Prostate gland (tissue), 2 donors: ENCODE data around the gene MAP3K13. TPM values are rescaled to one million over a fixed set of nuclear protein-coding genes. Genes with fewer than 3 reads are reported as not detected.

Source experiments
- DNase-seq: peaks from one replicate; pipeline ENCODE4 v3.0.0-alpha.2; 2019; ENCODE audit warnings: low spot score
- H3K27ac ChIP-seq, 2 donors: fragments of 200-600 bp; sonication (generic); 2 replicates each; pipeline ENCODE4 v1.5.1; 2017 to 2019
- H3K27me3 ChIP-seq: fragments of 200-600 bp; sonication (generic); replicated peaks from 2 replicates; pipeline ENCODE4 v1.5.1; 2019; ENCODE audit not compliant: insufficient read depth
- H3K36me3 ChIP-seq, 2 donors: fragments of 200-600 bp; sonication (generic); 1 replicate in 1 of 2; 2 replicates in 1 of 2; pipeline versions ENCODE4 v1.5.1 to v1.8.1; 2017 to 2019
- H3K4me1 ChIP-seq: fragments of 200-600 bp; sonication (generic); replicated peaks from 2 replicates; pipeline ENCODE4 v1.5.1; 2019
- H3K4me3 ChIP-seq, 2 donors: fragments of 200-600 bp; sonication (generic); 2 replicates each; pipeline ENCODE4 v1.5.1; 2017 to 2019
- H3K9me3 ChIP-seq: fragments of 200-600 bp; sonication (generic); 2 replicates; pipeline ENCODE4 v1.5.1; 2017
- CTCF ChIP-seq, 4 experiments: fragments of 200-600 bp in 2 of 4; fragments of 450-650 bp in 2 of 4; sonication (generic) in 2 of 4; IDR thresholded peaks; 1 replicate in 3 of 4; 2 replicates in 1 of 4; pipeline ENCODE4 v1.5.1; 2016 to 2019; ENCODE audit warnings: antibody characterized with exemption in 4 of 4, mild to moderate bottlenecking in 2 of 4, moderate library complexity in 2 of 4
- POLR2A ChIP-seq: fragments of 450-650 bp; IDR thresholded peaks from one replicate; pipeline ENCODE4 v1.6.1; 2016; ENCODE audit warnings: antibody characterized with exemption, mild to moderate bottlenecking
- POLR2AphosphoS5 ChIP-seq: sonication (generic); formaldehyde crosslinking; IDR thresholded peaks from one replicate; pipeline ENCODE4 v1.6.1; 2017; ENCODE audit warnings: antibody characterized with exemption
- WGBS: methylation state at CpG from one replicate; pipeline ENCODE4 v1.1.5; 2018; 5-methylcytosine and 5-hydroxymethylcytosine counted together
- intact Hi-C: fragments of 100-400 bp; cut with DNase I; formaldehyde crosslinking; loops from one replicate; pipeline ENCODE4 v1.14.2; 2022
- total RNA-seq, 2 donors: library from RNA; depleted of rRNA; stranded (reverse); fragments of >200 nt; gene quantifications; one replicate each; pipeline ENCODE4 v1.1.0, GENCODE V29; 2016

The MAP3K13 gene, protein sequence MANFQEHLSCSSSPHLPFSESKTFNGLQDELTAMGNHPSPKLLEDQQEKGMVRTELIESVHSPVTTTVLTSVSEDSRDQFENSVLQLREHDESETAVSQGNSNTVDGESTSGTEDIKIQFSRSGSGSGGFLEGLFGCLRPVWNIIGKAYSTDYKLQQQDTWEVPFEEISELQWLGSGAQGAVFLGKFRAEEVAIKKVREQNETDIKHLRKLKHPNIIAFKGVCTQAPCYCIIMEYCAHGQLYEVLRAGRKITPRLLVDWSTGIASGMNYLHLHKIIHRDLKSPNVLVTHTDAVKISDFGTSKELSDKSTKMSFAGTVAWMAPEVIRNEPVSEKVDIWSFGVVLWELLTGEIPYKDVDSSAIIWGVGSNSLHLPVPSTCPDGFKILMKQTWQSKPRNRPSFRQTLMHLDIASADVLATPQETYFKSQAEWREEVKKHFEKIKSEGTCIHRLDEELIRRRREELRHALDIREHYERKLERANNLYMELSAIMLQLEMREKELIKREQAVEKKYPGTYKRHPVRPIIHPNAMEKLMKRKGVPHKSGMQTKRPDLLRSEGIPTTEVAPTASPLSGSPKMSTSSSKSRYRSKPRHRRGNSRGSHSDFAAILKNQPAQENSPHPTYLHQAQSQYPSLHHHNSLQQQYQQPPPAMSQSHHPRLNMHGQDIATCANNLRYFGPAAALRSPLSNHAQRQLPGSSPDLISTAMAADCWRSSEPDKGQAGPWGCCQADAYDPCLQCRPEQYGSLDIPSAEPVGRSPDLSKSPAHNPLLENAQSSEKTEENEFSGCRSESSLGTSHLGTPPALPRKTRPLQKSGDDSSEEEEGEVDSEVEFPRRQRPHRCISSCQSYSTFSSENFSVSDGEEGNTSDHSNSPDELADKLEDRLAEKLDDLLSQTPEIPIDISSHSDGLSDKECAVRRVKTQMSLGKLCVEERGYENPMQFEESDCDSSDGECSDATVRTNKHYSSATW
- 10 to 100 TPM; 32.9 to 51.1 TPM for total RNA-seq

GRCh38 chr3:185362850-185363661 lies at the start of gene MAP3K13:
TSS of gene MAP3K13 (plus strand) at chr3:185363136. CDS start at chr3:185428582, 65,446 bp downstream.
- H3K27me3 ChIP-seq = no peaks in the 10 kb centered on the region
- intact Hi-C loops = no loop called here
- no peaks in the 10 kb centered on the region for H3K36me3 ChIP-seq
- H3K9me3 ChIP-seq = no peaks in the 10 kb centered on the region
- WGBS = under 1% methylated on average over 17 of the region's 17 CpGs
- TF ChIP-seq CTCF (IDR thresholded peaks at IDR 0.05) (no peak), POLR2AphosphoS5 (peak; percentile 71)
- peak; percentile 94 for DNase-seq
- peak within 1 kb of the TSS; percentile 83 to 86 for H3K27ac ChIP-seq
- no peaks in the 10 kb centered on the region for H3K4me1 ChIP-seq
- peak within 1 kb of the TSS; percentile 46 to 47 for H3K4me3 ChIP-seq

DNA sequence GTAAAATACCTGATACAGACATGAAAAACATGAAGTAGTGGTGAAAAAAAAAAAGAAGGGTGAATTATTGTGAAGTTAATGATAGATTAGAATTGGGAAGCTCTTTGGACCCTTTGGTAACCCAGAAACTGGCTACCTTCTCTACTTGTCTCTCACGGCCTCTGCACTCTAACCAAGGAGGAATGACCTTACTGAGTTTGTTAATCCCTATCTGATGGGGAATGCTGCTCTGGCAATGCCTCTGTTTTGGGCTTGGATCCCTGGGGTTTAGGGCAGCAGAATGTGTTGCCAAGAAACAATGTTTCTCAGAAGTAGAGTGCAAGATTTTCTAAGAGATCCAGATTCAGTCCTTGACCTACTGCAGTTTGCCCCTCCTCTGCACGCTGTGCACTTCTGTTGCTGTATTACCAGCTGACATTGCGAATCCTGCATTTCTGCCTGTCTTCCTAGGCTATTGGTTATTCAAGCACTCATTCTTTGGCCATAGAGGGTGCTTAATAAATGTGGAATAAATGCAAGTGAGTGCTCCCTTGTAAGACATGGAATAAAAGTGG lies 49.2 kb upstream of the MAP3K13 start:
- Histone ChIP-seq H3K4me3 (no peak overlapping the region), H3K4me1 (no peaks in the 10 kb centered on the region), H3K36me3 (no peaks in the 10 kb centered on the region), H3K27ac (no peak overlapping the region), H3K9me3 (no peaks in the 10 kb centered on the region), H3K27me3 (no peaks in the 10 kb centered on the region)
- DNase-seq = no peak
- intact Hi-C loops = no loop called here
- WGBS = 98% methylated on average over 3 of the region's 3 CpGs
- TF ChIP-seq CTCF (IDR thresholded peaks at IDR 0.05) (no peak), POLR2A (no peak), POLR2AphosphoS5 (no peak)

- no peak overlapping the region for H3K4me3 ChIP-seq
- H3K36me3 ChIP-seq = no peaks in the 10 kb centered on the region
- no peak for TF ChIP-seq POLR2A
- peak; percentile 19 for TF ChIP-seq POLR2AphosphoS5
- H3K27ac ChIP-seq = no peak overlapping the region
- DNase-seq = no peak
- 61% methylated on average over 6 of the region's 6 CpGs for WGBS
- intact Hi-C loops = no loop called here
- no peaks in the 10 kb centered on the region for H3K4me1 ChIP-seq
- H3K27me3 ChIP-seq = no peaks in the 10 kb centered on the region
- no peaks in the 10 kb centered on the region for H3K9me3 ChIP-seq
Observed at GRCh38 chr3:185316740-185317412, 46.1 kb upstream of the MAP3K13 start.

GRCh38 chr3:185317674-185318073 lies 45.3 kb upstream of the MAP3K13 start:
- no peaks in the 10 kb centered on the region for H3K9me3 ChIP-seq
- H3K36me3 ChIP-seq = no peaks in the 10 kb centered on the region
- no peak for DNase-seq
- H3K27me3 ChIP-seq = no peaks in the 10 kb centered on the region
- no peak for TF ChIP-seq CTCF (IDR thresholded peaks at IDR 0.05)
- no peak for TF ChIP-seq POLR2A
- TF ChIP-seq POLR2AphosphoS5 = no peak
- no peaks in the 10 kb centered on the region for H3K4me1 ChIP-seq
- H3K4me3 ChIP-seq = no peak overlapping the region
- intact Hi-C loops = no loop called here
- WGBS = 30% methylated on average over 3 of the region's 3 CpGs
- H3K27ac ChIP-seq = no peak overlapping the region
